UCSD-AML1 (cell line): ENCODE results near the gene ACSF2.
"Not testable (repeated sequence)": the region's sequence is repeated elsewhere in the genome, so short reads cannot be mapped to it uniquely, and the experiment has no call there.

ENCODE experiments used
- DNase-seq: peaks from one replicate; lab custom pipeline; 2025; ENCODE audit not compliant: unreplicated experiment; lab: John Stamatoyannopoulos, UW

The ACSF2 gene

DNA sequence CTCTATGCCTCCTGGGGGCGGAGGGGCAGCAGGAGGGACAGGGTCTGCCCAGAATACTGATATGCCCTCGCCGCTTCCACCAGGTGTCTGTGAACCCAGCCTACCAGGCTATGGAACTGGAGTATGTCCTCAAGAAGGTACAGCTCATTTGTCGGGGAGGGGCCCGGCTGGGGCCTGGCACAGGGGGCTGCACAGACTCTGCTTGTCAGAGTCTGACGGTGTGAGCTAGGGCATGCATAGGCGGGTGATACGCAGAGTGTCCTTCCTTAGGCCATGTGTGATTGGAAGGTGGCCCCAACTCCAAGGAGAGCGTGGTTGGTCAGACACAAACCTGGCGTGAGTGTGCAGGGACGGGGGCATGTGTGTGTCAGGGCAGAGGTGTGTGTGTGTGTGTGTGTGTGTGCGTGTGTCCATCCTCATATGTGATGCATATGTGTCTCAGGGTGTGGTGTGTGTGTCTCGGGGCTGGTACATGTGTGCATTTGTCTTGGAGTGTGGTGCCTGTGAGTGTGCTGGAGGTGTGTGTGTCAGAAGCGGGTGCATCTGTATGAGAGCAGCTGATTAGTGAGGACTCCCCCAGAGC, 35.6 kb downstream of the ACSF2 start:
- DNase-seq, result no peak

DNA sequence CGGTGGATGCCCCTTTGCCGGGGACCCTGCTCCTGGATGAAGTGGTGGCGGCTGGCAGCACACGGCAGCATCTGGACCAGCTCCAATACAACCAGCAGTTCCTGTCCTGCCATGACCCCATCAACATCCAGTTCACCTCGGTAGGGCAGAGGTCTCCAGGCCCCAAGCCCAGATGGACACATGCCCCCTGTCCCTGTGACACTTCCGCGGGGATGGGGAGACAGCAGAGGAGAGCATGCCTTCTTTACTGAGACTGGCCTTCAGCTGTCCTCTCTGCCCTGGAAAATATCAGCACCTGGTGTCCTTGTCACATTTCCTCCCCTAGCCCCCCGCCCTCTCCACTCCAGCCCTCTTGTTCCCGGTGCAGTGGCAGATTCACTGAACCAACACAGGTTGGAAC, 36.4 kb downstream of the ACSF2 start:
- no peak for DNase-seq

DNA sequence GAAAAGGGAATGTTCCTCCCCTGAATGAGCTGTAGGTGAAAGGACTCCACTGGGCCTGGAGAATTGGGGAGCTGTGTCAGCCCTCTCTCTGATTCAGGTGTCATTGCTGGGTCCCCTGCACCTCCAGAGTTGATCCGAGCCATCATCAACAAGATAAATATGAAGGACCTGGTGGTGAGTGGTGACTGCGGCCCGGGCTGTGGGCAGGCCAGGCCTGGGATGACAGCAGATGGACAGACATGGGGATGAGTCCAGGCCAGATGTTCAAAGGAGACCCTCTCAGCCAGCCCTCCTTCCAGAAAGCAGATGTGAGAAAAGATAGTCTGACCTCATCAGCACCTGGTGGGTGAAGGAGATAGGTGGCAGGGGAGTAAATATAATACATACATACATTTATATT, 38.1 kb downstream of the ACSF2 start:
- DNase-seq, result no peak

DNA sequence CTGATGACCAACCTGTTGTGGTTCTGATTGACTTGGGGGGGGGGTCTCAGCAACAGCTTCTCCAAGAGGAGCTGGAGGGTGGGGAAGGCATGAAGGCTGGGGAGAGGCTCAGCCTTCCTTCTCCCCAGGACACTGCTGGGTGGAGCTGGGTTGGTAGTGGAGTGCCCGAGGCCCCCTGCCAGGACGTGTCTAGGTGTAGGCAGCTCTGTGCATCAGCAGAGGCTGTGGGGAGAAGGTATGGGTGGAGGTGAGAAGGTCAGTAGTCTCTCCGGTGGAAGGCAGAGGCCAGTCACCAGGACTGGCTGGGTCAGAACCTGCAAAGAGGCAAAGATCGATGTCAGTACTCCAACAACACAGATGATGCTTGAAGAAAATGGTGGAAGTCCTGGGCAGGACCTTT, 38.7 kb downstream of the ACSF2 start:
- no peak for DNase-seq

DNA sequence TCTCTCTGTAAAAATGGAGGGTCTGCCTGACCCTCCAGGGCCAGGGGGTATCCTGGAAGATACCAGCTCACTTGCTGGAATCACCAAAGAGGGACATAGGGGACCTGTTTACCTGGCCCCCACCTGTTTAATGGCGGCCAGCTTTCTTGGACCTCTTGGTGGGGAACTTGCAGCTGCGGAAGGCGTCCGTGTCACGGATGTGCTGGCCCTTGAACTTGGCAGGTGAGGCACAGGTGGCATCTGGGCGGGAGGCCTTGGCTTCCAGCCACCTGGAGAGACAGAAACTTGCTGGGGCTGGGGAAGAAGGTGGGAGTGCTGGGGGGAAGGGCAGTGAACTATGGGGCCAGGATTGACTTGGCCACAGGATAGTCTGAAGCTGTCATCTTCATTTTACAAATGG, 39.2 kb downstream of the ACSF2 start:
- no peak for DNase-seq

DNA sequence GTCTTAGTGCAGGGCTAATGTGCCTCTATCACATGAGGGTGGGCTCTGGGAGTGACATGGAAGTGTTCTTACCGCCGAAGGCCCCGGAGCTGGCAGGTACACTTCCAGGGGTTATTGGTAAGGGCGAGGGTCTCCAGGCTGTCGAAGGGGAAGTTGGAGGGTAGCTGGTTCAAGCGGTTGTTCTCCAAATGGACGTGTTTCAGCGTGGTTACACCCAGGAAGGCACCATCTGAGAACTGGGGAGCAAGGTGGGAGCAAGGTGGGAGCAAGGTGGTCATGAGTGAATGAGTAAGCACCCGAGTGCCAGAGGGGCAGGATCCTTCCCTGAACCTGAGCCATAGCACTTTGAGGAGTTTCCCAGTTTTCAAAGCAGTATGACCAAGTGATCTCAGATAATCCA, 39.6 kb downstream of the ACSF2 start:
- no peak for DNase-seq

DNA sequence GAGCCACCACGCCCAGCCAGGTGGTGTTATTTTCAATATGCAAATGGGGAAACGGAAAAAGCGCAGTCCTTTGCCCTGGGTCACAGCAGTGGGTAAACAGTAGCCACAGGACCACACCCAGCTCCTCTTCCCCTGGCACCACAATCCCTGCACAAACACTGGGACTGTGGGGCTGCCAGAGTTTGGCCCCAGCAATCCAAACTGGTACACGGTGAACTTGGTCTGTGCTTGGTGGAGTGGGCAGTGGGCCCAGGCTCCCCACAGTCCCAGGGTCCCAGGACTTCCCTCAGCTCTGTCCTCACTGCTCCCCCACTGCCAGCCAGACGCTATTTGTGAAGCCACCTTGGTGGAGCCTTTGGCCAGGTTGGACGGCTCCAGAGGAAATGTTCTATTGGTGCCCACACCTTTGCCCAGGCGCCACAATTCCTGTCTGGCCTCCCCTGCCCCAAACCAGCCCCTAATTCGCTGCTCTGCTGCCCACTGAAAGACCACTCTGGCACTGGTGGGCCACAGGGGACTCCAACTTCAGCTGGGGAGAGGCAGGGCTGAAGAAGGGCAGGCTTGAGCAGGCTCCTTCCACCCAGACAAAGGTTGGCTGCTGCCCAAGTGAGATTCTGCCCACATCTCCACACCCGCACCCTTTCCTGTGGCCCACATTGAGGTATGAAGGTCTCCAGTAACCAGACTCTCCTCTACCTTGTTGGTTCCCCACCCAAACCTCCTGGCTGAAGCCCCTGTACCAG, 40.5 kb downstream of the ACSF2 start:
- DNase-seq, result no peak

DNA sequence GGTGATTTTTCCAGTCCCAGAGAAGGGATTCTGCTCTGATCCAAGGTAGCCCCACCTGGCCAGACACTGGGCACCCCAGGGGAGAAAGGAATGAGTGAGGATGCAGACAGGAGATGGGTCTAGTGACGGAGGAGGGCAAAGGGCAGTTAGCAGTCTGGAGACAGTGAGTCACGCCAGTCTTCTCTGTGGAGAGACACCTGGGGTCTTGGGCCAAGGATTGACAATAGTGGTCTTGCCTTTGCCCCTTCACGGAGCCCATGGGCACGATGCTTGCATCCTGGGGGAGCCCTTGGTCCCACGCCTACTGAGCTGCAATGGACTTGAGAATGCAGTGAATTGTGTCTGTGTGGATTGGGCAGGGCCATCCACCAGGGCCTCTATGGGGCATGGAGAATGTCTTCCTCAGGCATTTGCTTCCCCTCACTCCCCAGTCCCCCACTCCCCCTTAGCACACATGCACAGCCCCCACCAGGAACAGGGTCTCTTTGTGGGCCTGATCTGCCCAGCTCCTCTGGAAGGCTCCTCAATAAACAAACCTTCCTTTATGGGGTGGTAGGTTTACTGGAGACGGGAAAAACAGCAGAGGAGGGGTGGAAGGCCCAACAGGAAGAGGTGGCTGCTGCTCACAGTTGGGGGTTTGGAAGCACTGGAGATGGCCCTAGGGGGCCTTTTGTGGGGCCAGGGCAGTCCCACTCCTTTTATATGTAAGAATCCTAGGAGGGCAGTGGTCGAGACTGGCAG, 41.3 kb downstream of the ACSF2 start:
- DNase-seq, result no peak

DNA sequence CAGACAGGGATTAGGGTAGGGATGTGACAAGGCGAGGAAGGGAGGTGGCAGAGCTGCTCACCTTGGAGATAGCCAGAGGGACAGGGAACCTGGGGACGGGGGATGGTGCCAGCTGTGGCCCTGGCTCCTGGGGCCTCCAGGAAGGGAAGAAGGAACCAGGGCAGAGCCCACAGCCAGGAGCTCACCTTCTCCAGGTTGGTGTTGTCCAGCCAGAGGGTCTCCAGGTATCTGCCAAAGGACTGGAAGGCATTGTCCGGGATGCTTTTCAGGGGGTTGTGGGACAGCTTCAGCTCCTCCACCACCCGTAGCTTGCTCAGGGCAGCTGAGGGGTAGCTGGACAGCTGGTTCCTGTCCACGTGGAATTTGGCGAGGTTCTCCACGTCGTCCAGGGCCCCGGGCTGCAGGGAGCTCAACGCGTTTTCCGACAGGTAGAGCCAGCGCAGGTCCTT, 41.9 kb downstream of the ACSF2 start:
- DNase-seq, result no peak

DNA sequence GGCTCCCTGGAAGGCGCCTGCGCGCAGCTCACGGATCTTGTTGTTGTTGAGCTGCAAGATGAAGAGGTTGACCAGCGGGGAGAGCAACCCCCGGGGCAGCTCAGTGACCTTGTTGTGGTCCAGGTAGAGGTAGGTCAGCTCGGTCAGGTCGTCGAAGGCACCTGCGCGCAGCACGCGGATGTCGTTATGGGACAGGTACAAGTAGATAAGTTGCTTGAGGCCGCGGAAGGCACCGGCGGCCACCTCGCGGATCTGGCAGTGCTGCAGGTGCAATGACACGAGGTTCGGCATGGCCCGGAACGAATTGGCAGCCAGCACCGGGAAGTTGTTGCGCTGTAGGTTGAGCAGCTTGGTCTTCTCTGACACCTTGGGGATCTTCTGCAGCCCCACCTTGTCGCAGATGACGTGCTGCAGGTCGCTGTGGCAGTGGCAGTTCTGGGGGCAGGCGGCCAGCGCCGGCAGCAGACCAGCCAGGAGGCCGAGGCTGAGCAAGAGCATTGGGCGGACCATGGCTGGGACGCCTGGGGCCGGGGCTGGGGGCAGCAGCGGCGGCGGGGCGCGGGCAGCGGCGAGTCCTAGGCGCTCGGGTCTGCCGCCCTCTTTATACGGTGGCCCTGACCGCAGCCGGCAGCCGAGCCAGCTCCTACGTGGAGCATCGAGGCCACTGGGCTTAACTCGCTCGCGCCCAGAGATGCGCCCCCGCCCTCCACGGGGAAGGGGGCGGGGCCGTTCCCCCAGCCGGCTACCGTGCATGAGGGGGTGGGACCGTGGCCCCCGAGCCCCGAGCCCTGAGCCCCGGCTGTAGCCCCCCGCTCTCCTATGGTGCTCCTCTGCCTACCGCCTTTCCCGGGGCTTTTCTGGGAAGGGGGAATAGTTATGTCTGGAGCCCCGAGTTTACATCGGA, 42.5 kb downstream of the ACSF2 start, which contains the start of gene CHAD:
Gene CHAD, minus strand, starts transcription at position 577 of the 904 bp plus-strand sequence. Its CDS starts 67 bp downstream, at position 510.
- DNase-seq, result no peak

DNA sequence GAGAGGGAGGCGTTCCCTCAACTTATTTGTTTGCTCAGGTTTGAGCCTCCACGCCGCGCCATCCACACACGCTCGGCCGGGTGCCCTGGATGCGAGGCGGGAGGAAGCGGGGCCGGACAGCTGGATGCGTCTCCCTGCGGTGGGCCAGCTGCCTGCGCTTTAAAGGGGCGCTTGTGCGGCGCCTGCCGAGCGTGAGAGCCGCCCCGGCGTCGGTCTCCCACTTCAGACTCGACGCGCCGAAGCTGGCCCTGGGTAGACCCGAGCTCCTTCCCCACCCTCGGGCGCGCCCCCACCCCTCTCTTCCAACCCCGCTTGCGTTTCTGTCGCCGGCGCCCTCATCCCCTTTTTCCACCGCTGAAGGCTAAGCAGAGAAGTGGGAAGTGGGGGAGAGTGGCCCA, 43.2 kb downstream of the ACSF2 start:
- DNase-seq, result no peak

DNA sequence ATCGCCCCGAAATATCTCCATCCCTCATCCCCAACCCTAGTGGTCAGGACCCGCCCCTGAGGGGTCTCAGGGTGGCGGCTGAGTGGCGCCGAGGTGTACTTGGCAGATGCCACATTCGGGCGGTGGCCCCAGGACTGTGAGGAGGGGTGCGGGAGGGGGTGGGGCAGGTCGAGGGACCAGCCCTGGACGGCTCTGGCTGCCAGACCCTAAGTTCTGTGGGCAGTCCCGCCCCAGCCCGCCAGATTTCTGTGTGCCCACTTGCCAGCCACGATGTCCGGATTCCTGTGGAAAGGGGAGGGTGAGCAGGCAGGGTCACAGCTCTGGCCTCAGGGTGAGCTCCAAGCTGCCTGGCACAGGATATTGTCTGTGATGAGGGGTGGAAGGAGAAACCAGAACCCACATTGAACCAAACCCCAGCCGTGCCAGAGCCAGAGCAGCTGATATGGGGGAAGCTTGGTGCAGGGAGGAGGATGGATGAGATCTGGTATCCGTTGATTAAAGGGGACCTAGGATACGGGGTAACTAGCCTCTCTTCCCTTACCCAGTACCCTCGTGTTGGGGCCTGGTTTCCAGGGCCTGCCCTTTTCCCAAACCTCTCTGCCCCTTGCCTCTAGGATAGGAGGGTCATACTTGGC, 43.8 kb downstream of the ACSF2 start:
- DNase-seq, result no peak

DNA sequence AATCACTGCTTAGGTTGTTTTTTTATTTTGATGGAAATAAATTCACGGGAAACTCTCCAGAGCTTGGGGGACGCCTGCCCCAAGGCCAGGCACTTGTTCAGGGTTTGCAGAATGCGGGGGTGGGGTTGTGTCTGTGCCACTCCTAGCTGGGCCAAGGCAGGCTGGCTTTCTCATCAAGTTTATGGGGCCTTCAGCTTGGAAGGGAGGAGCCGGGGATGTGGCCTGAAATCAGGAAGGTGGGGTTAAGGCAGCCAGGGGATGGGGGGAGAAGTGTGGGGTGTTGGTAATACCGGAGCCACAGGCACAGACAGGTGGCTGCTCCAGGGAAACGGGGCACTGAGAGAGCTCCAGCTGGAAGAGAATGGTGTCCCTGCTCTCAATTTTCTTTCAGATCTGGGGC, 44.4 kb downstream of the ACSF2 start:
- DNase-seq, result no peak

DNA sequence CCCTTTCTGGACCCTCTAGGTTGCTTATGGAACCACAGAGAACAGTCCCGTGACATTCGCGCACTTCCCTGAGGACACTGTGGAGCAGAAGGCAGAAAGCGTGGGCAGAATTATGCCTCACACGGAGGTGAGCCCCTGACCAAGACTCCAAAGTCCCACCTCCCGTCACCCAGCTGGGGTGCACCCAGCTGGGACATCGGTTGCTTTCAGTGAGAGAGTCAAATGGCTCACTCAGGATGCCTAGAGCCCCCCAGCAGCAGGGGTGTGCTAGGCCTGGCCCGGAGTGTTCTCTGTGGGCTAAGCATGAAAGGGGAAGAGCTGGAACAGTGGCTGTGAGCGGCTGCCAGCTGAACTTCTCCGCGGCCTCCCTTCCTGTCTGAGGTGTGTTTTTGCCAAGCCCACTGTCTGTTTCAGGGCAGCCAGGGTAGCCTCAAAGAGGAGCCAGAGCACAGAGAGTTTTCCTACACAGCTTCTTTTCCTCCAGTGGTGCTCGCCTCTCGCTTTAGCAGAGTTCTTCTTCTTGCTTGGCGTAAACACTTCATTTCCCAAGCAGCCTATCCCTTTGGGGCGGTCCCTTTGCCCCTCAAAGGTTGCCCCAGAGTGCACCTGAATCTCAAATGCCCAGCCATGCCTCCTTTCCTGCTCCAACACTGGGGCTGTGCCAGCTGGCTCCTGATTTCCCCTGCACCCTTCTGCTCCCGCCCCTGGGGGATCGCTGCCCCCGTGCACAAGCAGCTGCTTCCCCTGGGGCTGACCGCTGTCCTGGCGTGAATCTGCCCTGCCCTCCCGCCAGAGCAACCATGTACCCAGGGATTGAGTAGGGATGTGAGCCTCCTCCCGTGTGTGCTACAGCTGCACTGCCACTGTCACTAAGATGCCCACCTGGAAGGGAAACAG, 45.2 kb downstream of the ACSF2 start:
- peak; percentile 23 for DNase-seq

DNA sequence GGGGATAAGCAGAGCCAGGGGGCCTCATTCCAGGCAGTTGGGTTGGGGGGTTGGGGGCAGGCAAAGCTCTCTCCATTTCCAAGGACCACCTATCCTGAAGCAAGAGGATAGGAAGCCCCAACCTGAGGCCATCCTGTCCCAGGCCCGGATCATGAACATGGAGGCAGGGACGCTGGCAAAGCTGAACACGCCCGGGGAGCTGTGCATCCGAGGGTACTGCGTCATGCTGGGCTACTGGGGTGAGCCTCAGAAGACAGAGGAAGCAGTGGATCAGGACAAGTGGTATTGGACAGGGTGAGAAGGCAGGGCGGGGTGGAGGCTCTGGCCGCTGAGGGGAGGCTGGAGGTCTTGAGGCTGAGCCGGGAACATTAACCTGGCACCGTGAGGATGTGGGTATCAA, 46.3 kb downstream of the ACSF2 start:
- no peak for DNase-seq

DNA sequence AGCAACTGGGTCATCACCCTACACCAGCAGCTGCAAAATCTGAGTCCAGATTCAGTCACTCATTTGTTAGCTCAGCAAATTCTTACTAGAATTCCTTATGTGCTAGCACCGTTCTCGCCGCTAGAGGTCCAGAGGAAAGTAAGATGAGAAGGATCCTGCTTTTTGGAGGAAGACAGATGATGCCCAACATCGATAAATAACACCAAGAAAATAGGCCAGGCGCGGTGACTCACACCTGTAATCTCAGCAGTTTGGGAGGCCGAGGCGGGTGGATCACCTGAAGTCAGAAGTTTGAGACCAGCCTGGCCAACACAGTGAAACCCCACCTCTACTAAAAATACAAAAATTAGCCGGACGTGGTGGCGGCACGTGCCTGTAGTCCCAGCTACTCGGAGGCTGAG, 46.7 kb downstream of the ACSF2 start:
- not testable (repeated sequence) for DNase-seq

DNA sequence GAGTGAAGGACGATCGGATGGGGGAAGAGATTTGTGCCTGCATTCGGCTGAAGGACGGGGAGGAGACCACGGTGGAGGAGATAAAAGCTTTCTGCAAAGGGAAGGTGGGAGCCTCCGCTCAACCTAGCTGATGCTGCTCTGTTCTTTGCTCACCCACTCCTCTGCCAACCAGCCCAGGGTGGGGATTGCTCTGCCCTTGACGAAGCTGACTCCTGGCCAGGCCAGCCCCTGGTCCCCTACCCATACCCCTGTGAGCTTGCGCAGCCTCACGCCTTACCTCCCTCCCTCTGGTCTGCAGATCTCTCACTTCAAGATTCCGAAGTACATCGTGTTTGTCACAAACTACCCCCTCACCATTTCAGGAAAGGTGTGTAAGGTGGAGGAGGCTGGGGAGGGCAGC, 47.9 kb downstream of the ACSF2 start:
- no peak for DNase-seq

DNA sequence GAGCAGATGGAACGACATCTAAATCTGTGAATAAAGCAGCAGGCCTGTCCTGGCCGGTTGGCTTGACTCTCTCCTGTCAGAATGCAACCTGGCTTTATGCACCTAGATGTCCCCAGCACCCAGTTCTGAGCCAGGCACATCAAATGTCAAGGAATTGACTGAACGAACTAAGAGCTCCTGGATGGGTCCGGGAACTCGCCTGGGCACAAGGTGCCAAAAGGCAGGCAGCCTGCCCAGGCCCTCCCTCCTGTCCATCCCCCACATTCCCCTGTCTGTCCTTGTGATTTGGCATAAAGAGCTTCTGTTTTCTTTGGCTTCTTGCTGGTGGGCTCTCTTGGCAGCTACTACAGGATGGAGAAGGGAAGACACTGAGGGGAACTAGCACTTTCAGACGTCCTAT, 48.5 kb downstream of the ACSF2 start:
- no peak for DNase-seq

DNA sequence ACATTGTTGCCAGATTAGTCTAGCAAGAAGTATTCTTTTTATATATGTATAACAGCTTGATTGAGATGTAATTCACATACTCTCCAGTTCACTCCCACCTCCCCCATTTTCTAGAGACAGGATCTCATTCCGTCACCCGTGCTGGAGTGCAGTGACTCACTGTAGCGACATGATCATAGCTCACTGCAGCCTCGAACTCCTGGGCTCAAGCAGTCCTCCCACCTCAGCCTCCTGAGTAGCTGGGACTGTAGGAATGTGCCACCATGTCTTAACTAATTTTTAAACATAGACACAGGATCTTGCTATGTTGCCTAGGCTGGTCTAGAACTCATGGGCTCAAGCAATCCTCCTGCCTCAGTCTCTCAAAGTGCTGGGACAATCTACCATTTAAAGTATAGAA, 49.3 kb downstream of the ACSF2 start:
- DNase-seq, result no peak
